NCI-H226 (cell line): Measurements from ENCODE around the gene ABCB10.
A peak's percentile ranks its signal among the peaks of the same experiment; 100 is the strongest.
"Not testable (repeated sequence)": the region's sequence is repeated elsewhere in the genome, so short reads cannot be mapped to it uniquely, and the experiment has no call there.

Source experiments
- DNase-seq: peaks from one replicate; pipeline ENCODE4 v3.0.0-alpha.2; 2015

Gene ABCB10

GRCh38 chr1:229531326-229531725, 27.2 kb downstream of the ABCB10 start:
- DNase-seq = no peak

GRCh38 chr1:229529639-229530038, 28.9 kb downstream of the ABCB10 start:
- DNase-seq = no peak

DNA sequence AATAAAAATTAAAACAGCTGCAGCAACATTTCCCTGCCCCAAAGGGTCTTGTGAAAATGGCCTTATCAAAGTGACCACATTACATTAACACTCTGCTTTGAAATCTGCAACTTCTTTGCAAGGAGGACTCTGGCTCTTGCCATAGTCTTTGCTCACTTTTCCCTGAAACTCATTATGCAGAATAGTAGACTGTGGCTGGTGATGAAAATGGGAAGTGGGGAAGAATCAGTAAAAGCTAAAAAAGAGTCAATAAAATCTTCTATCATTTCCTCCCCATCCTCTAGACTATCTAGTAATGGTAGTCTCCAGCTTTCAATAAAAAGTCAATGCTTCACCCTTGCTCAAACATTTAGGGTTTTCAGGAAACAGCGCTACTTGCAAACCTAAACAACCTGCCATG, 31.8 kb downstream of the ABCB10 start:
- DNase-seq = no peak

GRCh38 chr1:229523052-229523451, 35.5 kb downstream of the ABCB10 start:
- DNase-seq = no peak

GRCh38 chr1:229514578-229515275, 43.8 kb downstream of the ABCB10 start:
- peak; percentile 13 for DNase-seq

DNA sequence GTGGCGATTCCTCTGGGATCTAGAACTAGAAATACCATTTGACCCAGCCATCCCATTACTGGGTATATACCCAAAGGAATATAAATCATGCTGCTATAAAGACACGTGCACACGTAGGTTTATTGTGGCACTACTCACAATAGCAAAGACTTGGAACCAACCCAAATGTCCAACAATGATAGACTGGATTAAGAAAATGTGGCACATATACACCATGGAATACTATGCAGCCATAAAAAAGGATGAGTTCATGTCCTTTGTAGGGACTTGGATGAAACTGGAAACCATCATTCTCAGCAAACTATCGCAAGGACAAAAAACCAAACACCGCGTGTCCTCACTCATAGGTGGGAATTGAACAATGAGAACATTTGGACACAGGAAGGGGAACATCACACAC, 46.9 kb downstream of the ABCB10 start:
- not testable (repeated sequence) for DNase-seq

DNA sequence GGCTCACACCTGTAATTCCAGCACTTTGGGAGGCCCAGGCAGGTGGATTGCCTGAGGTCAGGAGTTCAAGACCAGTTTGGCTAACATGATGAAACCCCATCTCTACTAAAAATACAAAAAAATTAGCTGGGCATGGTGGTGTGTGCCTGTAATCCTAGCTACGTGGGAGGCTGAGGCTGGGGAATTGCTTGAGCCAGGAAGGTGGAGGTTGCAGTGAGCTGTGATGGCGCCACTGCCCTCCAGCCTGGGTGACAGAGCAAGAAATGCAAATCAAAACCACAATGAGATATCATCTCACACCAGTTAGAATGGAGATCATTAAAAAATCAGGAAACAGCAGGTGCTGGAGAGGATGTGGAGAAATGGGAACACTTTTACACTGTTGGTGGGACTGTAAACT, 47.3 kb downstream of the ABCB10 start:
- DNase-seq = not testable (repeated sequence)

DNA sequence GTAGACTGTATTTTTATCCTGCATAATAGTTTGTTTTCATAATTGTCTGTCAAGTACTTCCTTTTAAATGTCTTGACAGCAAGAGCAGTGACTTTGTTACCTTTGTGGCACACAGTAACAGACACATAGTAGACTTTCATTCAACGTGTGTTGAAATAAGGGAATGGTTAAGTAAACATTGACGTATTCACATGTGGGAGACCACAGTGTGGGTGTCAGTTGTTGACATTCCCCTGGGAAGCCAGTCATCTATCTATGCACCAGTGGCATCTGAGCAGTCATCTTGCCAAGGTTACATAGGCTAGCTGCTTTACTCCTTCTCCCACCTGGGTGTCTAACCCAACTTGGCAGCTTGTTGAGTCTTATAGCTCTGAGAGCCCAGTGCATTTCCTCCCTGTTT, 48.9 kb downstream of the ABCB10 start:
- no peak for DNase-seq

GRCh38 chr1:229508823-229509337, 49.6 kb downstream of the ABCB10 start:
- no peak for DNase-seq

GRCh38 chr1:229507951-229508822, 50.3 kb downstream of the ABCB10 start, which contains the start of gene NUP133:
NUP133 (minus strand) TSS chr1:229508341; CDS start chr1:229508249, 92 bp downstream.
- DNase-seq = peak; percentile 81

DNA sequence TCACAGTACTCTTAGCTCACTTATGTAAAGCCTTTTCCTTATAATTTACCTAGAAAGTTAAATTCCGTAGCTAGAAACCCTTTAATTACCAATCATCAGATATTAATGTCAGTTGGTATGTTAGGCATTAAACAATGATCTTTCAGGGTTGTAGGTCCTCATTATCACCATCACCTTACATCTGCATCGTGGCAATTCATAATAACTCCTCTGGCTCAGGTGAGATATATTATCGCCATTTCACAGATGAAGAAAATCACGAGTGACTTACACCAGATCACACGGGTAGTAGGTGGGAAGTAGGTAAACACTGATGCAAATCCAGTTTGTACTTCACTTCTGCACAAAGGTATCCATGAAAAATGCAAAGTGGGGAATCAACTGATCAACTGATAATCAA, 51.0 kb downstream of the ABCB10 start:
- DNase-seq = no peak

DNA sequence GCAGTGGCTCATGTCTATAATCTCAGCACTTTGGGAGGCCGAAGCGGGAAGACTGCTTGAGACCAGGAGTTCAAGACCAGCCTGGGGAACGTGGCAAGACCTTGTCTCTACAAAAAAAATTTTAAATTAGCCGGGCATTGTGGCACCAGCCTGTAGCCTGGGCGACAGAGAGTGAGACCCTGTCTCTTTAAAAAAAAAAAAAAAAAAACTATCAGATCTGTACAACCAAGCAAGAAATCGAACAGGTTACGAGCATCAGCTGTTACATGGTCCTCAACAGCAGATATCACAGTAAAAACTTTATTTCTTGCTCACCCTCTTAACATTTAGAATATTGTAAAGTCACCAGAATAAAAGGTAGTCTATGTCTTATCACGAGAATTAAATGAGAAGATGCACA, 51.9 kb downstream of the ABCB10 start:
- DNase-seq = no peak

GRCh38 chr1:229495782-229496181, 62.7 kb downstream of the ABCB10 start:
- no peak for DNase-seq

GRCh38 chr1:229487181-229487580, 71.3 kb downstream of the ABCB10 start:
- no peak for DNase-seq

DNA sequence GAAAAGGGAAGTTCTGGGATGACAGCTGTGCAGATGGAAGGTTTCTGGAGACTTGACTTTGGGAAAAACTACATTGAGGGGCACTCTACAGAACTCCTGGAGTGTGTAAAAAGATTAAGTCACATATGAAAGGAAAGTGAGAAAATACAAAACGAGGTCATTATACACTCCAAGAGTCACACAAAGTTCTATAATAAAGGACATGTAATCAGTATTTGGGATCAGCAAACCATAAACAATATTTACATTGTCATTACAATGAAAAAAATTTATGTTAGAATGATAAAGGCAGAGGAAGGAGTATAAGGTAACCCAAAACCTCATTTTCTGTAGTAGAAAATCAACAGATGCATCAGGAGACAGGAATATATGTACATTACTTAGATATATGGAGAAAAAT, 73.2 kb downstream of the ABCB10 start:
- DNase-seq = no peak

DNA sequence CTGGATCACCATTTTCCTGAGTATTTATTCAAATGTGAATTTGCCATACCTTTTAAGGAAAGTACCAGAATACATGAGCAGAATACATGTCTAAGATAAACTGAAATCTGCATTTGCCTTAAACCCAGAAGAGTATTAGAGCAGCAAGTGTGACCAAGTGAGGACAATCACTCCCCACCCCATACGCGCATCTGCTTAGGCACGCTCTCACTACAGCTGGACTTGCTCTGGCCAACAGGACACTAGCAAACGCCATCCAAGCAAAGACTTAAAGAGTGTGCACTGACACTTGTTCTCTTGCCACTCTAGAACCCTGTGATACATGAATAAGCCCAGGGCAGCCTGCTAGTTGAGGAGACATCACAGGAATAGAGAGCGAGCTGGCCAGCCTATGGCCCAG, 76.0 kb downstream of the ABCB10 start:
- DNase-seq = no peak

DNA sequence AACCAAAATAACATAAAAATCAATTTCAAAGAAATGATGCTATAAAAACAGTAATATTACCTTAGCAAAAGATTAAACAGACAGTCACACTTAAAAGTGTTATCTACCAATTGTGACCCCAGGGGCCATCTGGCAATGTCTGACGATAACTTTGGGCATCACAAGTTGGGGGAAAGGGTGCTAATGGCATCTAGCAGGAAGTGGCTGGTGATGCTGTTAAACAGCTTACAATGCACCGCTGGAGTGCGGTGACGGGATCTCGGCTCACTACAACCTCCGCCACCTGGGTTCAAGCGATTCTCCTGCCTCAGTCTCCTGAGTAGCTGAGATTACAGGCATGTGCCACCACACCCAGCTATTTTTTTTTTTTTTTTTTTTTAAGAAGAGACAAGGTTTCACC, 78.0 kb downstream of the ABCB10 start:
- no peak for DNase-seq

GRCh38 chr1:229479660-229480399, 78.7 kb downstream of the ABCB10 start:
- no peak for DNase-seq

GRCh38 chr1:229478852-229479251, 79.7 kb downstream of the ABCB10 start:
- DNase-seq = no peak

- DNase-seq = not testable (repeated sequence)
Measured at GRCh38 chr1:229475859-229476258, 82.6 kb downstream of the ABCB10 start.

- DNase-seq = no peak
Measured at GRCh38 chr1:229474509-229474908, 84.0 kb downstream of the ABCB10 start.

- DNase-seq = no peak
Measured at GRCh38 chr1:229471175-229471574, 87.3 kb downstream of the ABCB10 start.

DNA sequence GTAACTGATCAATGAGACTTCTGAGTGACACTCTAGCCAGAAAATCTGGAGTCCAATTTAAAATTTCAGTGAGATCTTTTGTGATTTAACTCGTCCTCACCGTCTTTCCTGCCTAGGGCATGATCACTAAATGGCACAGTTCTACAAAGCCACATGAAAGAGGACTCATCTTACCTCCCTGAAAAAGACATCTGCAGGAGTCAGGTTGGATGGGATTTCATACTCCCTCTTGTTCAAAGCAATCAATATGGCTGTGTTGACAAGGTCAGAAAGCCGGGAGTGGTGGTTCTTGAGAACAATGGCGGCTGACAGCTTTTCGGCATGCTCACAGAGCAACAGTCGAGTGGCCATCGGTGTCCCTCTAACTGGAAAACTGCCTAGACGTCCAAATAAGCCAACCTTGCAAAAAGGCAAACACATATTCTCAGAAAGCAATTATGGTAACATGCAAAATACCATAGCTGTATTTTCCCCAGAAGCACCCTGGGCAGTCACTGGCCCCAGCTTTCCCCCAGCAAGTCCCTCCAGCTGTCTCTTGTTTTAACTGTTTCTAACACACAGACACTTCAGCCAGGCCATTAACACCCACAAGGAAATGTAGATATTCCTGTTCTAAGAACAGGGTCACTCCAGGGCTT, 88.0 kb downstream of the ABCB10 start:
- DNase-seq = no peak
